B cell (primary cell): ENCODE results near the gene CPLX1.

Experiments
- EZH2 ChIP-seq: IDR thresholded peaks from 2 replicates; pipeline ENCODE4 v1.6.1; 2012; ENCODE audit warnings: borderline replicate concordance, low read depth, mild to moderate bottlenecking, moderate library complexity, low read length; ENCODE audit not compliant: insufficient read depth, poor library complexity, severe bottlenecking
- TF ChIP-seq, protein P1 (sequence below): fragments of 200-600 bp; IDR thresholded peaks from one replicate; pipeline ENCODE4 v1.8.0; 2022; ENCODE audit warnings: antibody characterized with exemption, mild to moderate bottlenecking

DNA sequence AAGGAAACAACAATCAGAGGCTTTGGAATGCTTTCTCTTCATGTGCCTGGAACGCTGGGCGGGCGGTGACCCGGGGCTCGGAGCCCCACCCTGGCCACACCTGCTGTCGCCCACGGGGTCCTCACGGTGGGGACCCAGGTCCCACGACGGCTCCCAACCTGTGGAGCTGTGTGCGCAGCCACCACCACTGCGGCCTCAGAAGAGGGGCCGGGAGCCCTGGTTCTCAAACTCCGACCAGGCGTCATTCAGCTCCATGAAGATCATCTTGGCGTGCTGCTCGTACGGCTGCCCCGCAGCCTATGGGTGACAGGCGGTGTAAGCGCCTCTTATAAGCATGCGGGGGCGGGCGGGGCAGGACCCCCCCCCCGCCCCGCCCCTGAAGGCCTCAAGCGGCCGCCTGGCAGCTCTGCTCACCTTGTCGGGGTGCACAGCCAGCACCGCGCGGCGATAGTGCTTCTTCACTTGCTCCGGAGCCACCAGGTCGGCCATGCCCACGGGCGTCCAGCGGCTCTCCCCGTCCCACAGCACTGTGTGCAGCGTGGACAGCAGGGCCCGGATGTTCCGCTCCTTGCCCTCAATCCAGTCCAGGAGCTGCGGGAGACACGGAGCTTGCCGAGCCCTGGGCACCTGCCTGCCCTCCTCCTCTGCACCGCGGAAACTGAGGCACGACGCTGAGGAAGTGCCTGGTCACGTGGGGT lies 23.7 kb upstream of the CPLX1 start:
- TF ChIP-seq, protein P1, sequence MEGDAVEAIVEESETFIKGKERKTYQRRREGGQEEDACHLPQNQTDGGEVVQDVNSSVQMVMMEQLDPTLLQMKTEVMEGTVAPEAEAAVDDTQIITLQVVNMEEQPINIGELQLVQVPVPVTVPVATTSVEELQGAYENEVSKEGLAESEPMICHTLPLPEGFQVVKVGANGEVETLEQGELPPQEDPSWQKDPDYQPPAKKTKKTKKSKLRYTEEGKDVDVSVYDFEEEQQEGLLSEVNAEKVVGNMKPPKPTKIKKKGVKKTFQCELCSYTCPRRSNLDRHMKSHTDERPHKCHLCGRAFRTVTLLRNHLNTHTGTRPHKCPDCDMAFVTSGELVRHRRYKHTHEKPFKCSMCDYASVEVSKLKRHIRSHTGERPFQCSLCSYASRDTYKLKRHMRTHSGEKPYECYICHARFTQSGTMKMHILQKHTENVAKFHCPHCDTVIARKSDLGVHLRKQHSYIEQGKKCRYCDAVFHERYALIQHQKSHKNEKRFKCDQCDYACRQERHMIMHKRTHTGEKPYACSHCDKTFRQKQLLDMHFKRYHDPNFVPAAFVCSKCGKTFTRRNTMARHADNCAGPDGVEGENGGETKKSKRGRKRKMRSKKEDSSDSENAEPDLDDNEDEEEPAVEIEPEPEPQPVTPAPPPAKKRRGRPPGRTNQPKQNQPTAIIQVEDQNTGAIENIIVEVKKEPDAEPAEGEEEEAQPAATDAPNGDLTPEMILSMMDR = no peak
- TF ChIP-seq EZH2 = no peak
